Parathyroid adenoma (tissue), 2 donors: ENCODE measurements around the gene EPHB2.
"Not testable (repeated sequence)": the region's sequence is repeated elsewhere in the genome, so short reads cannot be mapped to it uniquely, and the experiment has no call there.

Experiments
- H2AFZ ChIP-seq: fragments of 300-600 bp; sonication (generic); one replicate; pipeline ENCODE4 v1.7.0; 2017; ENCODE audit warnings: antibody characterized with exemption, mild to moderate bottlenecking
- H3K27ac ChIP-seq: fragments of 300-600 bp; sonication (generic); one replicate; pipeline ENCODE4 v1.7.0; 2017
- H3K27me3 ChIP-seq: fragments of 300-600 bp; sonication (generic); one replicate; pipeline ENCODE4 v1.7.0; 2017; ENCODE audit warnings: low read length; ENCODE audit not compliant: control insufficient read depth, insufficient read depth
- H3K36me3 ChIP-seq: fragments of 300-600 bp; sonication (generic); one replicate; pipeline ENCODE4 v1.7.0; 2017; ENCODE audit warnings: low read length; ENCODE audit not compliant: control insufficient read depth, insufficient read depth
- H3K4me1 ChIP-seq: fragments of 300-600 bp; sonication (generic); one replicate; pipeline ENCODE4 v1.7.0; 2017; ENCODE audit warnings: control low read depth
- H3K4me2 ChIP-seq: fragments of 300-600 bp; sonication (generic); one replicate; pipeline ENCODE4 v1.7.0; 2017; ENCODE audit warnings: low read length
- H3K4me3 ChIP-seq: fragments of 300-600 bp; sonication (generic); one replicate; pipeline ENCODE4 v1.7.0; 2017; ENCODE audit warnings: low read depth, low read length
- H3K79me2 ChIP-seq: fragments of 300-600 bp; sonication (generic); one replicate; pipeline ENCODE4 v1.7.0; 2017; ENCODE audit warnings: control low read depth
- H3K9ac ChIP-seq: fragments of 300-600 bp; sonication (generic); one replicate; pipeline ENCODE4 v1.7.0; 2017; ENCODE audit warnings: mild to moderate bottlenecking
- H3K9me3 ChIP-seq: fragments of 300-600 bp; sonication (generic); one replicate; pipeline ENCODE4 v1.7.0; 2017; ENCODE audit warnings: low read length; ENCODE audit not compliant: control insufficient read depth
- CTCF ChIP-seq: fragments of 300-600 bp; sonication (generic); IDR thresholded peaks from one replicate; pipeline ENCODE4 v1.7.0; 2017; ENCODE audit warnings: antibody characterized with exemption, mild to moderate bottlenecking
- donor health status: primary hyperparathyroidism.

Gene EPHB2

GRCh38 chr1:22831729-22832413, 121.2 kb downstream of the EPHB2 start:
- H3K4me3 ChIP-seq = no peak overlapping the region
- no peaks in the 10 kb centered on the region for H3K9me3 ChIP-seq

GRCh38 chr1:22832414-22832786, 121.8 kb downstream of the EPHB2 start:
- no peaks in the 10 kb centered on the region for H3K27me3 ChIP-seq
- H3K79me2 ChIP-seq = no peaks in the 10 kb centered on the region
- H2AFZ ChIP-seq = no peak overlapping the region
- no peak overlapping the region for H3K4me2 ChIP-seq
- no peak overlapping the region for H3K4me3 ChIP-seq
- H3K9ac ChIP-seq = no peak overlapping the region
- H3K4me1 ChIP-seq = peaks cover 3% of the 10 kb centered on the region
- H3K36me3 ChIP-seq = no peaks in the 10 kb centered on the region
- no peak overlapping the region for H3K27ac ChIP-seq
- no peaks in the 10 kb centered on the region for H3K9me3 ChIP-seq
- TF ChIP-seq CTCF = no peak

More at GRCh38 chr1:22831729-22832413, 121.2 kb downstream of the EPHB2 start:
- Histone ChIP-seq H3K9ac (no peak overlapping the region), H3K27me3 (no peaks in the 10 kb centered on the region), H3K79me2 (no peaks in the 10 kb centered on the region), H3K36me3 (no peaks in the 10 kb centered on the region), H3K27ac (no peak overlapping the region), H3K4me2 (no peak overlapping the region), H2AFZ (no peak overlapping the region), H3K4me1 (peaks cover 3% of the 10 kb centered on the region)
- TF ChIP-seq CTCF = no peak

GRCh38 chr1:22833699-22834098, 123.1 kb downstream of the EPHB2 start:
- H3K4me3 ChIP-seq = no peak overlapping the region
- H3K27ac ChIP-seq = no peak overlapping the region
- H3K27me3 ChIP-seq = no peaks in the 10 kb centered on the region
- no peaks in the 10 kb centered on the region for H3K79me2 ChIP-seq
- H3K9ac ChIP-seq = no peak overlapping the region
- TF ChIP-seq CTCF = no peak
- H3K4me2 ChIP-seq = no peak overlapping the region
- H2AFZ ChIP-seq = no peak overlapping the region
- no peaks in the 10 kb centered on the region for H3K9me3 ChIP-seq
- no peaks in the 10 kb centered on the region for H3K36me3 ChIP-seq
- H3K4me1 ChIP-seq = no peaks in the 10 kb centered on the region

GRCh38 chr1:22834420-22834819, 123.8 kb downstream of the EPHB2 start:
- H2AFZ ChIP-seq, H3K27ac ChIP-seq, H3K27me3 ChIP-seq, H3K9me3 ChIP-seq, H3K4me3 ChIP-seq, H3K36me3 ChIP-seq, H3K4me1 ChIP-seq, H3K4me2 ChIP-seq, H3K79me2 ChIP-seq, H3K9ac ChIP-seq: not testable (repeated sequence)

GRCh38 chr1:22835636-22836319, 125.1 kb downstream of the EPHB2 start:
- Histone ChIP-seq H3K27ac (no peak overlapping the region), H3K9ac (no peak overlapping the region)

More at GRCh38 chr1:22835636-22836319, 125.1 kb downstream of the EPHB2 start:
- no peak overlapping the region for H3K4me3 ChIP-seq
- H3K4me1 ChIP-seq = no peaks in the 10 kb centered on the region
- H3K79me2 ChIP-seq = no peaks in the 10 kb centered on the region
- TF ChIP-seq CTCF = no peak
- H2AFZ ChIP-seq = no peak overlapping the region
- H3K27me3 ChIP-seq = no peaks in the 10 kb centered on the region
- H3K36me3 ChIP-seq = no peaks in the 10 kb centered on the region
- H3K4me2 ChIP-seq = no peak overlapping the region
- H3K9me3 ChIP-seq = no peaks in the 10 kb centered on the region
